Measurements from ENCODE around the gene RAD51B. TPM values are rescaled to one million over a fixed set of nuclear protein-coding genes. Genes with fewer than 3 reads are reported as not detected.

RAD51B gene
- total and polyA plus RNA-seq, 9 of the 15 experiments (the other 6 are each of a cell fraction or from before 2014, with no cell fraction given) = 8.5 to 17.3 (median 11.3) TPM

- TF ChIP-seq KAT2B (IDR thresholded peaks at IDR 0.05; ENCODE audit: low read depth, low read length) (no peak), ZZZ3 (IDR thresholded peaks at IDR 0.05) (no peak), MITF (IDR thresholded peaks at IDR 0.05) (no peak)
These were observed 751.6 kb downstream of the RAD51B start (continued) for GRCh38 chr14:68571114-68571591.

- CTCF ChIA-PET (ENCODE audit: low intra/inter-chr PET ratio) = no interaction called here
- Histone ChIP-seq H3K27me3 (ENCODE audit: control insufficient read depth in 2 of 2, insufficient read depth in 2 of 2, low read length in 2 of 2) (no peaks in the 10 kb centered on the region), H2AFZ (ENCODE audit: low read depth, low read length) (no peak overlapping the region), H3K36me3 (ENCODE audit: control insufficient read depth, insufficient read depth, low read length) (no peaks in the 10 kb centered on the region), H3K9me3 (replicated peaks; ENCODE audit: control insufficient read depth, insufficient read depth, low read depth, low read length) (no peaks in the 10 kb centered on the region), H3K4me1 (replicated peaks in 1 of 2; ENCODE audit: control insufficient read depth in 2 of 2, insufficient read depth in 2 of 2, low read length in 2 of 2) (no peaks in the 10 kb centered on the region; a peak in 1 of 5 replicates), H3K27ac (ENCODE audit: extremely low read depth, low read depth, low read length) (no peak overlapping the region), H3K4me2 (ENCODE audit: insufficient read depth, low read length) (no peak overlapping the region), H3K4me3 (no peak overlapping the region), H4K20me1 (replicated peaks; ENCODE audit: control insufficient read depth, insufficient read depth, low read length) (no peaks in the 10 kb centered on the region), H3K9ac (ENCODE audit: insufficient read depth in 1 of 2, low read depth in 2 of 2, low read length in 2 of 2) (no peak overlapping the region), H3K79me2 (ENCODE audit: control insufficient read depth, insufficient read depth, low read length) (no peaks in the 10 kb centered on the region), H3K9me1 (ENCODE audit: control insufficient read depth, insufficient read depth, low read length) (no peaks in the 10 kb centered on the region)
- POLR2A ChIA-PET = no interaction called here
- no peak for ATAC-seq
- BruUV-seq (replicated peaks) = no TSS peak
- in situ Hi-C loops (cut with MboI) (no loop called here), intact Hi-C loops (cut with micrococcal nuclease) (no loop called here)
- no peak for DNase-seq (ENCODE audit: extremely low read depth in 1 of 4, low spot score in 3 of 4)
- no peak for TF ChIP-seq NFYB (IDR thresholded peaks at IDR 0.05; ENCODE audit: extremely low read depth, insufficient read length)
- 31% methylated on average over 9 of the region's 10 CpGs for WGBS (ENCODE audit: insufficient coverage, low coverage, missing lambda C conversion rate)
- no peak for FAIRE-seq
These were observed 752.4 kb downstream of the RAD51B start for GRCh38 chr14:68571928-68572525.

Data from K562 (cell line).